Measurements from ENCODE around the gene EIF3B. TPM values are rescaled to one million over a fixed set of nuclear protein-coding genes. Genes with fewer than 3 reads are reported as not detected.
A peak's percentile ranks its signal among the peaks of the same experiment; 100 is the strongest.

Gene EIF3B
- total and polyA plus RNA-seq, 10 donors, result 78.1 to 150 (median 110) TPM

DNA sequence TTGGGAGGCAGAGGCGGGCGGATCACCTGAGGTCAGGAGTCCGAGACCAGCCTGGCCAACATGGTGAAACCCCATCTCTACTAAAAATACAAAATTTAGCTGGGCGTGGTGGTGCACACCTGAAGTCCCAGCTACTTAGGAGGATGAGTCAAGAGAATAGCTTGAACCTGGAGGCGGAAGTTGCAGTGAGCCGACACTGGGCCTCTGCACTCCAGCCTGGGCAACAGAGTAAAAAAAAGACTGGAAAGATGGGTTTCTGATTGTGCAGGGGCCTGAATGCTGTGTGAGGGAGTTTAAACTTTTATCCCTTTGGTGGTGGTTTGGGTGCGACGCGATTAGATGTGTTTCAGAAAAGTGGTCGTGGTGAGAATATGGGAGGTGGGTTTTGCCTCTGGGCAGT is 50.6 kb downstream of the EIF3B start:
- intact Hi-C loops (cut with DNase I; ENCODE audit: low total_unique reads), result no loop called here
- DNase-seq, result no peak
- WGBS, 5 donors, result 55 to 70% (median 66%) methylated on average over 10 of the region's 10 CpGs
- no peaks in the 10 kb centered on the region for H3K9me3 ChIP-seq
- peak overlapping the region; percentile 63 to 93 (median 84) for H3K27ac ChIP-seq
- no peaks in the 10 kb centered on the region for H3K36me3 ChIP-seq
- H3K27me3 ChIP-seq (replicated peaks in 1 of 7), result no peaks in the 10 kb centered on the region
- peak overlapping the region in 7 of 8 donors; percentile 76 to 93 (median 88) for H3K4me3 ChIP-seq
- TF ChIP-seq POLR2A (IDR thresholded peaks at IDR 0.05) (no peak), POLR2AphosphoS5 (IDR thresholded peaks at IDR 0.05) (no peak)
- TF ChIP-seq, protein P1, sequence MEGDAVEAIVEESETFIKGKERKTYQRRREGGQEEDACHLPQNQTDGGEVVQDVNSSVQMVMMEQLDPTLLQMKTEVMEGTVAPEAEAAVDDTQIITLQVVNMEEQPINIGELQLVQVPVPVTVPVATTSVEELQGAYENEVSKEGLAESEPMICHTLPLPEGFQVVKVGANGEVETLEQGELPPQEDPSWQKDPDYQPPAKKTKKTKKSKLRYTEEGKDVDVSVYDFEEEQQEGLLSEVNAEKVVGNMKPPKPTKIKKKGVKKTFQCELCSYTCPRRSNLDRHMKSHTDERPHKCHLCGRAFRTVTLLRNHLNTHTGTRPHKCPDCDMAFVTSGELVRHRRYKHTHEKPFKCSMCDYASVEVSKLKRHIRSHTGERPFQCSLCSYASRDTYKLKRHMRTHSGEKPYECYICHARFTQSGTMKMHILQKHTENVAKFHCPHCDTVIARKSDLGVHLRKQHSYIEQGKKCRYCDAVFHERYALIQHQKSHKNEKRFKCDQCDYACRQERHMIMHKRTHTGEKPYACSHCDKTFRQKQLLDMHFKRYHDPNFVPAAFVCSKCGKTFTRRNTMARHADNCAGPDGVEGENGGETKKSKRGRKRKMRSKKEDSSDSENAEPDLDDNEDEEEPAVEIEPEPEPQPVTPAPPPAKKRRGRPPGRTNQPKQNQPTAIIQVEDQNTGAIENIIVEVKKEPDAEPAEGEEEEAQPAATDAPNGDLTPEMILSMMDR (IDR thresholded peaks at IDR 0.05 in 8 of 11, conservative IDR thresholded peaks at IDR 0.05 in 3 of 11), result no peak
- H3K4me1 ChIP-seq, result peaks cover 56 to 94% (median 86%) of the 10 kb centered on the region in 6 donors

DNA sequence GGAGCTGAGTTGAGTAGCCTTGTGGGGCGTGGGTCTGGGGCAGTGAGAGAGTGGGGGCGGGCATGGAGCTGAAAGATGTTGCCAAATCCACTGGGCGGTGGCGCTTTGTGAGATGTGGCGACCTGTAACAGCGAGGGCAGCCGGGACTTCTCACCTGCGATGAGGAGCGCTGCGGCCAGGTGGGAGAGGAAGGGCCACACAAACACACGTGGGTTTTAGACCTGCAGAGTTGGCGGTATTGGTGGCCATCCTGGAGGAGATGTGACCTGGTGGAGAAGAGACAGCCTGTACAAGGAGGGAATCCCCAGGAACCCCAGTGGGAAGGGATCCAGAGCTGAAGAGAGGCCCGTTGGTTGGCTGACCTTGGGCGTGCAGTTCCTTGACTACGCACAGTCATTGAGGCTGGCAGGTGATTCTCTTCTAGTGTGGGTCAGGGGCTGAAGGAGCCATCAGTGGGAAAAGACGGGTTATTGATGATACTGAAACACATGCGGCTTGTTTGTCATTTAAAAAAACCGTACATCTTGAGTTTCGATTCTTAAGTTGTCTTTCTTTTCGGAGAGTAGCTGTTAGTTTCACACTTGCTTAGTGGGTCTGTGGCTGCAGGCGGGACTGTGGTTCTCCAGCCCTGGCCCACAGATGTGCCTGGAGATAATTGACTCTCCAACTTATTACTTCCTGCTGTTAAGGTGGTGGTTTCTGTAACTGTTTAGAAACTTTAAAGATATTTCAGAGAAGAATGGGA is 51.1 kb downstream of the EIF3B start:
- Histone ChIP-seq H3K4me1 (peaks cover 57 to 94% (median 86%) of the 10 kb centered on the region in 6 donors), H3K4me3 (peak overlapping the region in 6 of 8 donors; percentile 76 to 93 (median 88)), H3K27me3 (replicated peaks in 1 of 7) (no peaks in the 10 kb centered on the region), H3K9me3 (no peaks in the 10 kb centered on the region), H3K27ac (peak overlapping the region; percentile 63 to 93 (median 84)), H3K36me3 (no peaks in the 10 kb centered on the region)
- DNase-seq, result peak; percentile 86
- intact Hi-C loops (cut with DNase I; ENCODE audit: low total_unique reads), result no loop called here
- 28 to 47% (median 36%) methylated on average over 21 of the region's 21 CpGs for WGBS, 5 donors
- TF ChIP-seq POLR2AphosphoS5 (IDR thresholded peaks at IDR 0.05) (peak in 2 of 3 donors; percentile 45 to 62), POLR2A (IDR thresholded peaks at IDR 0.05) (peak in 1 of 3 donors; percentile 30)
- TF ChIP-seq, protein P1 (IDR thresholded peaks at IDR 0.05 in 8 of 11, conservative IDR thresholded peaks at IDR 0.05 in 3 of 11), result no peak

DNA sequence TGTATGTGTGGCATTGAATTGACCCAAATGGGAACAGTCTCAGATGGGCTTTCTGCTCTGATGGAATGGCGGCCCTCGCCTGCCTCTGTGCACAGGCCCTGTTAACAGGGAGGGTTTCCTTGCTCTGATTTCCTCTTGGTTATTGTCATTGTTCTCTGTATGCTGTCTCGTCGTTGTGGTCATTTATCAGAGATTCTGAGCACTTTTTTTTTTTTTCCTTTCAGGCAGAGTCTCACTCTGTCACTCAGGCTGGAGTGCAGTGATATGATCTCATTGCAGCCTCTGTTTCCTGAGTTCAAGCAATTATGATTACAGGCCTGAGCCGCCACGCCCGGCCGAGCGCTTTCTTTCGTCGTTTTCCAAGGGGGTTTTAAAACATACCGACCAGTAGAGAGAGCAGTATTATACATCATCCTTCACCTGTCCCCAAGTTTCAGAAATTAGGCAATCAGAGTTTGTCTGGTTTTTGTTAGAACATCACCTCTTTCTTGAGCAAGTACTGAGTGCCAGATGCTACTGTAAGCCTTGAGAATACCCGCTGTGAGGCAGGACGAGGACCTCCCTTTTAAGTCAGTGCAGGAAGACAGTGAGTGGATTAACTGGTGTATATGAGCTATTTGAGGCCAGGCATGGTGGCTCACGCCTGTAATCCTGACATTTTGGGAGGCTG is 55.3 kb downstream of the EIF3B start:
- Histone ChIP-seq H3K27ac (peak overlapping the region; percentile 44 to 93 (median 76)), H3K9me3 (no peaks in the 10 kb centered on the region), H3K4me3 (no peak overlapping the region), H3K27me3 (replicated peaks in 1 of 7) (no peaks in the 10 kb centered on the region), H3K36me3 (no peaks in the 10 kb centered on the region), H3K4me1 (peaks cover 55 to 96% (median 86%) of the 10 kb centered on the region in 6 donors)
- DNase-seq, result no peak
- TF ChIP-seq POLR2A (IDR thresholded peaks at IDR 0.05) (no peak), POLR2AphosphoS5 (IDR thresholded peaks at IDR 0.05) (no peak)
- TF ChIP-seq, protein P1 (IDR thresholded peaks at IDR 0.05 in 8 of 11, conservative IDR thresholded peaks at IDR 0.05 in 3 of 11), result no peak
- WGBS, 5 donors, result 28 to 50% (median 32%) methylated on average over 15 of the region's 15 CpGs
- intact Hi-C loops (cut with DNase I; ENCODE audit: low total_unique reads), result no loop called here

DNA sequence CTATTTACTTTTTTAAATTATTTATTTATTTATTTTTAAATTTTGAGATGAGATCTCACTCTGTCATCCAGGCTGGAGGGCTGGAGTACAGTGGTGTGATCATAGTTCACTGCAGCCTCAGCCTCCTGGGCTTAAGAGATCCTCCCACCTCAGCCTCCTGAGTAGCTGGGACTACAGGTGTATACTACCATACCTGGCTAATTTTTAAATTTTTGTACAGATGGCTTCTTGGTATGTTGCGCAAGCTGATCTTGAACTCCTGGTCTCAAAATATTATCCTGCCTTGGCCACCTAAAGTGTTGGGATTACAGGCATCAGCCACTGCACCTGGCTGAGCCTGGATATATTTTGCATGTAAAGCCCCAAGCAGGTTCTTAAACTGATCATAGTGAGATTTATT is 56.4 kb downstream of the EIF3B start:
- intact Hi-C loops (cut with DNase I; ENCODE audit: low total_unique reads), result no loop called here
- Histone ChIP-seq H3K4me1 (peaks cover 43 to 89% (median 78%) of the 10 kb centered on the region in 6 donors), H3K9me3 (no peaks in the 10 kb centered on the region), H3K27ac (peak overlapping the region in 6 of 8 donors; percentile 44 to 93 (median 85)), H3K4me3 (no peak overlapping the region), H3K36me3 (no peaks in the 10 kb centered on the region), H3K27me3 (replicated peaks in 1 of 7) (no peaks in the 10 kb centered on the region)
- 94 to 100% (median 100%) methylated on average over 1 of the region's 1 CpG for WGBS, 5 donors
- no peak for DNase-seq
- TF ChIP-seq POLR2A (IDR thresholded peaks at IDR 0.05) (no peak), POLR2AphosphoS5 (IDR thresholded peaks at IDR 0.05) (no peak)

Measured in spleen (tissue), 11 donors.